Kidney epithelial cell (primary cell): Measurements from ENCODE around the gene AGTR1. TPM values are rescaled to one million over a fixed set of nuclear protein-coding genes. Genes with fewer than 3 reads are reported as not detected.

ENCODE experiments used
- DNase-seq: peaks from one replicate; pipeline ENCODE4 v3.0.0-alpha.2; 2010; ENCODE audit warnings: low read depth
- H3K27me3 ChIP-seq: 2 replicates; pipeline ENCODE4 v1.6.0; 2011; ENCODE audit warnings: low read length; ENCODE audit not compliant: control insufficient read depth, insufficient read depth
- H3K36me3 ChIP-seq: 2 replicates; pipeline ENCODE4 v1.5.1; 2011; ENCODE audit warnings: low read length; ENCODE audit not compliant: control insufficient read depth, insufficient read depth
- H3K4me3 ChIP-seq: 2 replicates; pipeline ENCODE4 v1.5.1; 2011; ENCODE audit warnings: low read depth, mild to moderate bottlenecking, control low read depth, low read length
- total RNA-seq: library from RNA; depleted of rRNA; stranded (reverse); fragments of >200 nt; gene quantifications from 2 replicates; pipeline ENCODE4 v1.2.3, GENCODE V29; 2015
- TF ChIP-seq, protein P1 (sequence below): IDR thresholded peaks from 2 replicates; pipeline ENCODE4 v1.5.1; 2011; ENCODE audit warnings: mild to moderate bottlenecking, moderate library complexity, low read length, control low read depth, inconsistent platforms; ENCODE audit not compliant: insufficient read depth, poor library complexity, severe bottlenecking

The AGTR1 gene
- total RNA-seq, 1 donor from 2014 or later: not detected

DNA sequence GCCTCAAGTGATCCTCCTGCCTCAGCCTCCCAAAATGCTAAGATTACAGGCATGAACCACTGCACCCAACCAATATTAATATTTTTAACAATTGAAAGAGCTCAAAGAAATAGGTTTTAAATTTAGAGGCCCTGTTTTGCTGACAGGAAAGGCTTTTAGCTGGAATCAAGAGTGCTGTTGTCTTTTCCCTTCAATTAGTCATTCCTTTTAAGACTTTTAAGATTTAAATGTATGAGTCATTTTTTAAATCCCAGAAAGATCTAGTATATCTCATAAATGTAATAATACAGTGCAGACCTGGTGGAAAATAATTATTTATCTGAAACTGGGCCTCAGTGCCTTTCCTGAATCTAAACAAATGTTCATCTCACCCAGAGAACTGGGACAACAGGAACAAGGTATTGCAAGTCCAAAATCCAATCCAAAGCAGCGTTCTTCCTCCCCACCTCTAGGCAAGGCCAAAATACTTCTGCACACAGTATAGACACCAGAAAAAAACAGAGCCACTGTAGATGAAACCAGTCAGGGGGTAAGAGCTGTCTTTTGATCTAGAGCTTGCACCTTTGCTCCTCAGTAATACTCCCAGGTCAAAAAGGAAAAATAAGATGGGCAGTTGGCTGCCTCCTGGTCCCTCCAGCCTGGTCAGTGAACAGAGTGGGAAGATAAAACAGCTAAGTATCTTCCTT is 14.4 kb downstream of the AGTR1 start:
- Histone ChIP-seq H3K27me3 (no peaks in the 10 kb centered on the region), H3K36me3 (no peaks in the 10 kb centered on the region), H3K4me3 (no peak overlapping the region)
- TF ChIP-seq, protein P1, sequence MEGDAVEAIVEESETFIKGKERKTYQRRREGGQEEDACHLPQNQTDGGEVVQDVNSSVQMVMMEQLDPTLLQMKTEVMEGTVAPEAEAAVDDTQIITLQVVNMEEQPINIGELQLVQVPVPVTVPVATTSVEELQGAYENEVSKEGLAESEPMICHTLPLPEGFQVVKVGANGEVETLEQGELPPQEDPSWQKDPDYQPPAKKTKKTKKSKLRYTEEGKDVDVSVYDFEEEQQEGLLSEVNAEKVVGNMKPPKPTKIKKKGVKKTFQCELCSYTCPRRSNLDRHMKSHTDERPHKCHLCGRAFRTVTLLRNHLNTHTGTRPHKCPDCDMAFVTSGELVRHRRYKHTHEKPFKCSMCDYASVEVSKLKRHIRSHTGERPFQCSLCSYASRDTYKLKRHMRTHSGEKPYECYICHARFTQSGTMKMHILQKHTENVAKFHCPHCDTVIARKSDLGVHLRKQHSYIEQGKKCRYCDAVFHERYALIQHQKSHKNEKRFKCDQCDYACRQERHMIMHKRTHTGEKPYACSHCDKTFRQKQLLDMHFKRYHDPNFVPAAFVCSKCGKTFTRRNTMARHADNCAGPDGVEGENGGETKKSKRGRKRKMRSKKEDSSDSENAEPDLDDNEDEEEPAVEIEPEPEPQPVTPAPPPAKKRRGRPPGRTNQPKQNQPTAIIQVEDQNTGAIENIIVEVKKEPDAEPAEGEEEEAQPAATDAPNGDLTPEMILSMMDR: no peak
- DNase-seq: no peak

DNA sequence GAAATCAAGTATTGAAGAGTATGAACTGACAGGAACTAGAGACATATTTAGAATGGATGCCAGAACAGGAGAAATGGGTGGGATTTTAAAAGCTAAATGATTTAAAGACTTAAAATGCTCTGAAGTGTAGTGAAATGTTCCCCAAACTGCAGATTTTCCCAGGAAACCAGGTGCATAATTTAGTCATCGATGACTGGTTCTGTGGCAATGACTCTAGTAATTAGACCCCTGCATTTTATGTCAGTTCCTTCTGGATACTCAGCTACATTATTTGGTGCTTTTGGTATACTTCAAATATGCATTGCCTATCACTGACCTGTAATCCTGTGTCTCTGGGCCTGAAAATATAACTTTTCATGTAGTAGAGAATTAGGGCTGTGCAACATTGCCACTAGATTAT is 16.8 kb downstream of the AGTR1 start:
- no peaks in the 10 kb centered on the region for H3K27me3 ChIP-seq
- DNase-seq: no peak
- H3K4me3 ChIP-seq: no peak overlapping the region
- H3K36me3 ChIP-seq: no peaks in the 10 kb centered on the region
- TF ChIP-seq, protein P1: no peak

DNA sequence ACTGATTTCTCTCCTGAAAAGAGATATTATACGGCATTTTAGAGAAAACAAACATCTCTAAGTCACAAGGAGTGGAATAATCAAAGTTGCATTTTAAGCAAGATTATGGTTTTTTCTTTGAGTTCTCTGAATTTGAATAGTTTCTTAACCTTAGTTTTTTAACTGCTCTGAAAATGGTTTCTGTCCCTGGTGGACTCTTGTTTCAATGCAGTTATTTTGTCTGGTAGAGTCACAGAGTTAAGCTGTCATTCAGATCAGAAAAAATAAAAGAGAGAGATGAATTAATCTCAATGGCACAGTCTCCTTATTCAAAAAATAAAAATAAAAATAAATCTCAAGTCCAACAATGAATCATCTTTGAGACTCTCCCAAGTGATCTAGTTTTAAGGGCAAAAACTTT is 19.0 kb downstream of the AGTR1 start:
- H3K36me3 ChIP-seq: no peaks in the 10 kb centered on the region
- no peaks in the 10 kb centered on the region for H3K27me3 ChIP-seq
- no peak overlapping the region for H3K4me3 ChIP-seq
- TF ChIP-seq, protein P1: peak; percentile 2
- DNase-seq: no peak

DNA sequence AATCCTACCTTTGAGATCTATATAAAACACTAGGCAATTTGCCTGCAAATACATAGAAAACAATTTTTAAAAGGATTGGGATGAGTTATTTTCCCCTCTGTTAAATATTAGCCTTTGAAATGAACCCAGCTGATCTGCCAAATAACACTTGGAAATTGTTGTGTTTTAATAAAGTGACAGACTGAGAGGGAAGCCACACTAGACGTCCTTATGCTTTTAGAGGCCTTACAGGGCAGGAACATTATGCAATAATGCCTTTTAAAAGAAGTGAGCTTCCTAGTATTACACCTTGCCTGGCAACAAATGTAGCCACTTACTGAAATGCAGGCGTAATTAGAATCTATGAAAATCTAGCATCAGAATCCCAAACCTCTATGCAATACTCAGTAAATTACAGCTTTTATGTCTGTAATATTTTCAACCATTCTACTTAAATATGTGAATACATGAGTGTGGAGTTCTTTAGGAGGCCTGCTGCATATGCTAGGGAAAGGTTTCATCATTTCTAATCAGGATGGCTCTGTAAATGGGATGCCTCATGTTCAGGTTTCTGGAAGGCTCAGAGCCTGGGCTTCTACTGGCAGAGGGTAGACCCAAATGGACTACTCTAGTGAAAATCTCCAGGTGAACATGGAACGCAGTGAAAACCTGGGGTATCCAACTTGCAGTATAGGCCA is 20.3 kb downstream of the AGTR1 start:
- Histone ChIP-seq H3K36me3 (no peaks in the 10 kb centered on the region), H3K27me3 (no peaks in the 10 kb centered on the region), H3K4me3 (no peak overlapping the region)
- TF ChIP-seq, protein P1: no peak
- no peak for DNase-seq

DNA sequence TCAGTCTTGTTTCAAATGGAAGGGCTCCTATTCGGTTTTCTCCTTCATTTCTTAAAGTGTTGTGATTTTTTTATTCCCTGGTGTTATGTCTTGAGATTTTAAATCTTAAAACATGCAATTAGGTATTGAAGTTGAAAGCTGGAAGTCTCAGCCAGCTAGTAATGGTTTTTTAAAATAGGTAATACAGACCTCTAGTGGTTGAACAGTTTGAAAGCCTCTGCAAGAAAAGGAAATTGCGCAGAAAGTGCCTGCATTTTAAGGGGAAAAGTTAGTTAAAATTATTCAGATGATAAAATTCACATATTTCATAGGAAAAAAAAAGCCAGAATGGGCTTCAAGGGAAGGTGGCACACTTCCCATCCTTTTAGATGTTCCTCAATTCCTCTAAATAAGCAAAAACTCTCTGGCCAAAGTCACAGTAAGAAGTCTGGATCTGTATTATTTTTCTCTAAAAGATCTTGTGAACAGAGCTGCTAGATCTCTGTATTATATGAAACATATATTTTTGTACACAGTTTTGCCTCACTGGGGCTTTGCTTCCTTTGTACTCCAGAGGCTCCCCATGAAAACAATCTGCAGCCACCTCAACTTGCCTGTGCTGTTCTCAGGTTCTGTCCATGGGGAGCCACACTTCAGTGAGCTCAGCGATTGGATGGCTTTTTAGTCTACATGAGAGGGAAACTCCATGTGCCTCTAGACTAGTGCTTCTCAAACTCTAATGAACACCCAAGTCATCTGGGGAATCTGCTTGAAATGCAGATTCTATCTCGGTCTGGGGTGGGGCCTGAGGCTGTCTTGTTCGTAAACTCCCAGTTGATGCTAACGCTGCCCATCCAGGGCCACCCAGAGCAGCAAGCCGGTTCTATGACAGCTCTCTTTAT is 21.5 kb downstream of the AGTR1 start:
- TF ChIP-seq, protein P1: peak; percentile 48
- Histone ChIP-seq H3K36me3 (no peaks in the 10 kb centered on the region), H3K27me3 (no peaks in the 10 kb centered on the region), H3K4me3 (no peak overlapping the region)
- DNase-seq: no peak
